Measurements from ENCODE around the gene TAF11L10.

DNA sequence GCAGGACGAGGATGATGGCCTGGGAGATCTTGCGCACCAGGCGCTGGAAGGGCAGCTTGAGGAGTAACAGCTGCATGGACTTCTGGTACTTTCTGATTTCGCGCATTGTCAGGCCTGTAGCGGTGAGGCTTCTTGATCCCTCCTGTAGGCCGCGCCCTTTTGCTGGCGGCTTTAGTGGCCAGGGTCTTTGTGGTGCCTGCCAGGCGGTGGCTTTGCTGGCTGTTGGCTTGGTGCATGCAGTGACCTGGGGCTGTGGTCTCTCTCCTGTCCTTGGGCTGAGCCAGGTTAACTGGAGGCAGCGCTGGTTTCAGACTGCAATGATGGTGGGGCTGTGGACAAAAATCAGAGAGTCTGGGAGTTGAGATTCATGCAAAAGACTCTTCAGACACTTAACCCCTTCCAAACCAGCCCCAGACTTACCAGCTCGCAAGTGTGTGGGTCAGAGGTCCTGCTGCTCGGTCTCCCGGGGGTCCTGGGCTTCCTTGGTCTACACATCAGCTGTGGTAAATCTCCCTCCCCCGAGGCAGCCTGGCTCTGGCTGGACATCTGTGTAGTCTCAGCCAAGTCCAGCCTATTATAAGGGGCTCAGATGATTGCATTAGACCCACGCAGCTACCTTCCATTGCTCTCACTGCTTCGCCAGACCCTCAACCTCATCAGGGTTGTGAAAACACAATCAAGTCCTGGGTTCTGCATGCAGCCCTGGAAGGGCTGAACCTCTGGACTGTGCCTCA is 17.4 kb upstream of the TAF11L10 start:
- TF ChIP-seq ZBTB7A (IDR thresholded peaks at IDR 0.05; ENCODE audit: low read depth): no peak
- TF ChIP-seq EGR1 (IDR thresholded peaks at IDR 0.05): no peak
- TF ChIP-seq, protein P1, sequence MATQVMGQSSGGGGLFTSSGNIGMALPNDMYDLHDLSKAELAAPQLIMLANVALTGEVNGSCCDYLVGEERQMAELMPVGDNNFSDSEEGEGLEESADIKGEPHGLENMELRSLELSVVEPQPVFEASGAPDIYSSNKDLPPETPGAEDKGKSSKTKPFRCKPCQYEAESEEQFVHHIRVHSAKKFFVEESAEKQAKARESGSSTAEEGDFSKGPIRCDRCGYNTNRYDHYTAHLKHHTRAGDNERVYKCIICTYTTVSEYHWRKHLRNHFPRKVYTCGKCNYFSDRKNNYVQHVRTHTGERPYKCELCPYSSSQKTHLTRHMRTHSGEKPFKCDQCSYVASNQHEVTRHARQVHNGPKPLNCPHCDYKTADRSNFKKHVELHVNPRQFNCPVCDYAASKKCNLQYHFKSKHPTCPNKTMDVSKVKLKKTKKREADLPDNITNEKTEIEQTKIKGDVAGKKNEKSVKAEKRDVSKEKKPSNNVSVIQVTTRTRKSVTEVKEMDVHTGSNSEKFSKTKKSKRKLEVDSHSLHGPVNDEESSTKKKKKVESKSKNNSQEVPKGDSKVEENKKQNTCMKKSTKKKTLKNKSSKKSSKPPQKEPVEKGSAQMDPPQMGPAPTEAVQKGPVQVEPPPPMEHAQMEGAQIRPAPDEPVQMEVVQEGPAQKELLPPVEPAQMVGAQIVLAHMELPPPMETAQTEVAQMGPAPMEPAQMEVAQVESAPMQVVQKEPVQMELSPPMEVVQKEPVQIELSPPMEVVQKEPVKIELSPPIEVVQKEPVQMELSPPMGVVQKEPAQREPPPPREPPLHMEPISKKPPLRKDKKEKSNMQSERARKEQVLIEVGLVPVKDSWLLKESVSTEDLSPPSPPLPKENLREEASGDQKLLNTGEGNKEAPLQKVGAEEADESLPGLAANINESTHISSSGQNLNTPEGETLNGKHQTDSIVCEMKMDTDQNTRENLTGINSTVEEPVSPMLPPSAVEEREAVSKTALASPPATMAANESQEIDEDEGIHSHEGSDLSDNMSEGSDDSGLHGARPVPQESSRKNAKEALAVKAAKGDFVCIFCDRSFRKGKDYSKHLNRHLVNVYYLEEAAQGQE (IDR thresholded peaks at IDR 0.05; ENCODE audit: low read depth): no peak
- TF ChIP-seq, protein P2, sequence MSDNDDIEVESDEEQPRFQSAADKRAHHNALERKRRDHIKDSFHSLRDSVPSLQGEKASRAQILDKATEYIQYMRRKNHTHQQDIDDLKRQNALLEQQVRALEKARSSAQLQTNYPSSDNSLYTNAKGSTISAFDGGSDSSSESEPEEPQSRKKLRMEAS (IDR thresholded peaks at IDR 0.05): no peak
- no peak for TF ChIP-seq RAD21 (IDR thresholded peaks at IDR 0.05; ENCODE audit: low read depth)
- TF ChIP-seq CEBPB (IDR thresholded peaks at IDR 0.05): no peak
- no peak for TF ChIP-seq EP300 (IDR thresholded peaks at IDR 0.05; ENCODE audit: borderline replicate concordance)
